ENCODE results near the gene FTCD. TPM values are rescaled to one million over a fixed set of nuclear protein-coding genes. Genes with fewer than 3 reads are reported as not detected.

FTCD gene
- total and polyA plus RNA-seq, 10 of the 15 experiments (the other 5 are each of a cell fraction or from before 2014, with no cell fraction given) = 0.27 to 0.28 TPM; not detected in 8

DNA sequence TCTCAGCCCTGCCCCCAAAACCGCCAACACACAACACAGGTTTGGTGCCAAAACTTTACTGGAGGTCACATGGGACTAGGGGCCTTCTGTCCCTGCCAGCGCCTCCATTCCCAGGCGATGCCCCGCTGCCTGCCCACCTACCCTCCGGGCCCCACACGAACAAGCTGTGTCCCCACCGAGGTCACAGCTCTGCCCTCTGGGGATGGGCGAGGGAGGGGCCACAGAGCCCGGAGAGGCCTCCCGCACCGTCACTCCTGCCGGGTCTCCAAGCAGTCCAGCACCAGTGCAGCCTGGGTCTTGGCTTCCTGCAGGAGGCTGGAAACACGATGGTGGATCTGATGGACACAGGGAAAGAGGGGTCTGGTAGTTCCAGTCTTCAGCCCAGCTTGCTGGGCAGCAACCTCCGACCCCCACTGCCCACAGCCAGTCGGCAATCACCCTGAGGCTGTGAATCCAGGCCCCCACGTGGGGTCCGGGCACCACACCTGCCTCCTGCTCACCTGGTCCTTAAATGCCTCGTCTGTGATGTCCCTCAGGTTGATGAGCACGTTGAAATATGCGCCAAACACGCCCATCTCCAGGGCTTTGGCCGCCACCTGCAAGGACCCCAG lies 18.5 kb downstream of the FTCD start:
- BruUV-seq (replicated peaks) = no TSS peak
- Histone ChIP-seq H3K27ac (ENCODE audit: control insufficient read depth, insufficient read depth) (no peak overlapping the region), H4K20me1 (ENCODE audit: control insufficient read depth, insufficient read depth) (no peaks in the 10 kb centered on the region), H3K4me2 (ENCODE audit: control insufficient read depth, insufficient read depth) (no peak overlapping the region), H3K9me3 (replicated peaks; ENCODE audit: control insufficient read depth, insufficient read depth, low read length) (no peaks in the 10 kb centered on the region; the same call in 2 of the 3 replicates), H3K79me2 (ENCODE audit: control insufficient read depth, insufficient read depth, low read length) (no peaks in the 10 kb centered on the region), H3K36me3 (ENCODE audit: control insufficient read depth in 2 of 2, insufficient read depth in 2 of 2, low read length in 1 of 2) (no peaks in the 10 kb centered on the region), H3K27me3 (replicated peaks in 1 of 2; ENCODE audit: control insufficient read depth in 2 of 2, insufficient read depth in 2 of 2, low read length in 1 of 2) (no peaks in the 10 kb centered on the region), H3K9ac (ENCODE audit: control insufficient read depth, insufficient read depth, low read length) (no peak overlapping the region), H3K4me1 (ENCODE audit: control insufficient read depth, insufficient read depth, low read length) (no peaks in the 10 kb centered on the region), H3K4me3 (no peak overlapping the region), H2AFZ (ENCODE audit: control insufficient read depth, low read depth, low read length) (no peak overlapping the region)
- WGBS (ENCODE audit: insufficient coverage, insufficient replicate concordance, low lambda C conversion rate, missing lambda C conversion rate) = 23% methylated on average over 21 of the region's 22 CpGs
- SMC1A ChIA-PET (ENCODE audit: uncharacterized antibody, unreplicated experiment) = no interaction called here
- FAIRE-seq (no peak), ATAC-seq (no peak), DNase-seq (ENCODE audit: low read depth, low spot score) (no peak)
- intact Hi-C loops (cut with micrococcal nuclease; ENCODE audit: unreplicated experiment) (no loop called here), in situ Hi-C loops (cut with MboI) (no loop called here)
- CTCF ChIA-PET = interaction anchor here (0.8 kb wide), 1 partner anchor 407 kb away, joined by 3 read pairs; no protein-coding TSS in a partner anchor
- TF ChIP-seq CHD4 (IDR thresholded peaks at IDR 0.05) = no peak
- no peak for TF ChIP-seq RELA (IDR thresholded peaks at IDR 0.05; ENCODE audit: borderline replicate concordance, partially characterized antibody)
- TF ChIP-seq, protein P1, sequence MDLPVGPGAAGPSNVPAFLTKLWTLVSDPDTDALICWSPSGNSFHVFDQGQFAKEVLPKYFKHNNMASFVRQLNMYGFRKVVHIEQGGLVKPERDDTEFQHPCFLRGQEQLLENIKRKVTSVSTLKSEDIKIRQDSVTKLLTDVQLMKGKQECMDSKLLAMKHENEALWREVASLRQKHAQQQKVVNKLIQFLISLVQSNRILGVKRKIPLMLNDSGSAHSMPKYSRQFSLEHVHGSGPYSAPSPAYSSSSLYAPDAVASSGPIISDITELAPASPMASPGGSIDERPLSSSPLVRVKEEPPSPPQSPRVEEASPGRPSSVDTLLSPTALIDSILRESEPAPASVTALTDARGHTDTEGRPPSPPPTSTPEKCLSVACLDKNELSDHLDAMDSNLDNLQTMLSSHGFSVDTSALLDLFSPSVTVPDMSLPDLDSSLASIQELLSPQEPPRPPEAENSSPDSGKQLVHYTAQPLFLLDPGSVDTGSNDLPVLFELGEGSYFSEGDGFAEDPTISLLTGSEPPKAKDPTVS (IDR thresholded peaks at IDR 0.05; ENCODE audit: low read depth, low read length) = no peak
- TF ChIP-seq, protein P2, sequence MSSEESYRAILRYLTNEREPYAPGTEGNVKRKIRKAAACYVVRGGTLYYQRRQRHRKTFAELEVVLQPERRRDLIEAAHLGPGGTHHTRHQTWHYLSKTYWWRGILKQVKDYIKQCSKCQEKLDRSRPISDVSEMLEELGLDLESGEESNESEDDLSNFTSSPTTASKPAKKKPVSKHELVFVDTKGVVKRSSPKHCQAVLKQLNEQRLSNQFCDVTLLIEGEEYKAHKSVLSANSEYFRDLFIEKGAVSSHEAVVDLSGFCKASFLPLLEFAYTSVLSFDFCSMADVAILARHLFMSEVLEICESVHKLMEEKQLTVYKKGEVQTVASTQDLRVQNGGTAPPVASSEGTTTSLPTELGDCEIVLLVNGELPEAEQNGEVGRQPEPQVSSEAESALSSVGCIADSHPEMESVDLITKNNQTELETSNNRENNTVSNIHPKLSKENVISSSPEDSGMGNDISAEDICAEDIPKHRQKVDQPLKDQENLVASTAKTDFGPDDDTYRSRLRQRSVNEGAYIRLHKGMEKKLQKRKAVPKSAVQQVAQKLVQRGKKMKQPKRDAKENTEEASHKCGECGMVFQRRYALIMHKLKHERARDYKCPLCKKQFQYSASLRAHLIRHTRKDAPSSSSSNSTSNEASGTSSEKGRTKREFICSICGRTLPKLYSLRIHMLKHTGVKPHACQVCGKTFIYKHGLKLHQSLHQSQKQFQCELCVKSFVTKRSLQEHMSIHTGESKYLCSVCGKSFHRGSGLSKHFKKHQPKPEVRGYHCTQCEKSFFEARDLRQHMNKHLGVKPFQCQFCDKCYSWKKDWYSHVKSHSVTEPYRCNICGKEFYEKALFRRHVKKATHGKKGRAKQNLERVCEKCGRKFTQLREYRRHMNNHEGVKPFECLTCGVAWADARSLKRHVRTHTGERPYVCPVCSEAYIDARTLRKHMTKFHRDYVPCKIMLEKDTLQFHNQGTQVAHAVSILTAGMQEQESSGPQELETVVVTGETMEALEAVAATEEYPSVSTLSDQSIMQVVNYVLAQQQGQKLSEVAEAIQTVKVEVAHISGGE (CRISPR knock-in tag; IDR thresholded peaks at IDR 0.05) = no peak
- TF ChIP-seq, protein P3, sequence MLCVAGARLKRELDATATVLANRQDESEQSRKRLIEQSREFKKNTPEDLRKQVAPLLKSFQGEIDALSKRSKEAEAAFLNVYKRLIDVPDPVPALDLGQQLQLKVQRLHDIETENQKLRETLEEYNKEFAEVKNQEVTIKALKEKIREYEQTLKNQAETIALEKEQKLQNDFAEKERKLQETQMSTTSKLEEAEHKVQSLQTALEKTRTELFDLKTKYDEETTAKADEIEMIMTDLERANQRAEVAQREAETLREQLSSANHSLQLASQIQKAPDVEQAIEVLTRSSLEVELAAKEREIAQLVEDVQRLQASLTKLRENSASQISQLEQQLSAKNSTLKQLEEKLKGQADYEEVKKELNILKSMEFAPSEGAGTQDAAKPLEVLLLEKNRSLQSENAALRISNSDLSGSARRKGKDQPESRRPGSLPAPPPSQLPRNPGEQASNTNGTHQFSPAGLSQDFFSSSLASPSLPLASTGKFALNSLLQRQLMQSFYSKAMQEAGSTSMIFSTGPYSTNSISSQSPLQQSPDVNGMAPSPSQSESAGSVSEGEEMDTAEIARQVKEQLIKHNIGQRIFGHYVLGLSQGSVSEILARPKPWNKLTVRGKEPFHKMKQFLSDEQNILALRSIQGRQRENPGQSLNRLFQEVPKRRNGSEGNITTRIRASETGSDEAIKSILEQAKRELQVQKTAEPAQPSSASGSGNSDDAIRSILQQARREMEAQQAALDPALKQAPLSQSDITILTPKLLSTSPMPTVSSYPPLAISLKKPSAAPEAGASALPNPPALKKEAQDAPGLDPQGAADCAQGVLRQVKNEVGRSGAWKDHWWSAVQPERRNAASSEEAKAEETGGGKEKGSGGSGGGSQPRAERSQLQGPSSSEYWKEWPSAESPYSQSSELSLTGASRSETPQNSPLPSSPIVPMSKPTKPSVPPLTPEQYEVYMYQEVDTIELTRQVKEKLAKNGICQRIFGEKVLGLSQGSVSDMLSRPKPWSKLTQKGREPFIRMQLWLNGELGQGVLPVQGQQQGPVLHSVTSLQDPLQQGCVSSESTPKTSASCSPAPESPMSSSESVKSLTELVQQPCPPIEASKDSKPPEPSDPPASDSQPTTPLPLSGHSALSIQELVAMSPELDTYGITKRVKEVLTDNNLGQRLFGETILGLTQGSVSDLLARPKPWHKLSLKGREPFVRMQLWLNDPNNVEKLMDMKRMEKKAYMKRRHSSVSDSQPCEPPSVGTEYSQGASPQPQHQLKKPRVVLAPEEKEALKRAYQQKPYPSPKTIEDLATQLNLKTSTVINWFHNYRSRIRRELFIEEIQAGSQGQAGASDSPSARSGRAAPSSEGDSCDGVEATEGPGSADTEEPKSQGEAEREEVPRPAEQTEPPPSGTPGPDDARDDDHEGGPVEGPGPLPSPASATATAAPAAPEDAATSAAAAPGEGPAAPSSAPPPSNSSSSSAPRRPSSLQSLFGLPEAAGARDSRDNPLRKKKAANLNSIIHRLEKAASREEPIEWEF (IDR thresholded peaks at IDR 0.05; ENCODE audit: insufficient replicate concordance, low read depth, low read length) = no peak
- TF ChIP-seq SMAD5 (IDR thresholded peaks at IDR 0.05; ENCODE audit: low read depth) = no peak
- POLR2A ChIA-PET = no interaction called here
- RAD21 ChIA-PET (ENCODE audit: unreplicated experiment) = no interaction called here

Measured in GM12878 (cell line).